CD14-positive monocyte (primary cell): Measurements from ENCODE around the gene SORBS1. TPM values are rescaled to one million over a fixed set of nuclear protein-coding genes. Genes with fewer than 3 reads are reported as not detected.

Experiments
- DNase-seq, 3 donors: peaks; one replicate each; pipeline ENCODE4 v3.0.0-alpha.2; 2011 to 2022
- H2AFZ ChIP-seq: 2 replicates; pipeline ENCODE4 v1.6.0; 2012; ENCODE audit warnings: mild to moderate bottlenecking, low read depth, low read length, inconsistent platforms; ENCODE audit not compliant: insufficient read depth, poor library complexity, severe bottlenecking
- H3K27ac ChIP-seq, 2 donors: 1 replicate in 1 of 2; 2 replicates in 1 of 2; pipeline ENCODE4 v1.5.1; 2012 to 2013; ENCODE audit warnings: low read length in 2 of 2, control low read depth in 1 of 2, inconsistent platforms in 1 of 2, low read depth in 1 of 2, mild to moderate bottlenecking in 1 of 2
- H3K27me3 ChIP-seq, 2 donors: one replicate each; pipeline versions ENCODE4 v1.6.0 to v1.6.1; 2011 to 2013; ENCODE audit warnings: low read length in 2 of 2; ENCODE audit not compliant: control insufficient read depth in 2 of 2, insufficient read depth in 2 of 2
- H3K36me3 ChIP-seq, 2 donors: replicated peaks in 1 of 2; 1 replicate in 1 of 2; 2 replicates in 1 of 2; pipeline versions ENCODE4 v1.5.1 to v1.6.1; 2012 to 2013; ENCODE audit warnings: low read length in 2 of 2, control low read depth in 1 of 2, inconsistent platforms in 1 of 2, mild to moderate bottlenecking in 1 of 2; ENCODE audit not compliant: insufficient read depth in 2 of 2, control insufficient read depth in 1 of 2
- H3K4me1 ChIP-seq, 2 donors: 1 replicate in 1 of 2; 2 replicates in 1 of 2; pipeline versions ENCODE4 v1.5.1 to v1.6.1; 2012 to 2013; ENCODE audit warnings: low read length in 2 of 2, control low read depth in 1 of 2, inconsistent platforms in 1 of 2, mild to moderate bottlenecking in 1 of 2, moderate library complexity in 1 of 2; ENCODE audit not compliant: insufficient read depth in 2 of 2, control insufficient read depth in 1 of 2
- H3K4me2 ChIP-seq: replicated peaks from 2 replicates; pipeline ENCODE3; 2012; ENCODE audit warnings: low read length, moderate library complexity, mild to moderate bottlenecking; ENCODE audit not compliant: poor library complexity, severe bottlenecking; ENCODE audit errors: extremely low read depth
- H3K4me3 ChIP-seq, 3 experiments: fragments of 200-600 bp in 1 of 3; sonication (generic) in 1 of 3; replicated peaks in 1 of 3; 1 replicate in 2 of 3; 2 replicates in 1 of 3; pipeline ENCODE4 v1.5.1; 2011 to 2013; ENCODE audit warnings: low read length in 3 of 3, mild to moderate bottlenecking in 3 of 3, control low read depth in 2 of 3, low read depth in 2 of 3, inconsistent platforms in 1 of 3, moderate library complexity in 1 of 3
- H3K79me2 ChIP-seq: 2 replicates; pipeline ENCODE4 v1.6.0; 2012; ENCODE audit warnings: mild to moderate bottlenecking, control low read depth, inconsistent platforms, low read length, moderate library complexity; ENCODE audit not compliant: insufficient read depth
- H3K9ac ChIP-seq: 2 replicates; pipeline ENCODE4 v1.6.0; 2017; ENCODE audit warnings: low read length, mild to moderate bottlenecking; ENCODE audit not compliant: insufficient read depth, poor library complexity, severe bottlenecking
- H3K9me3 ChIP-seq, 2 donors: replicated peaks in 1 of 2; 1 replicate in 1 of 2; 2 replicates in 1 of 2; pipeline versions ENCODE4 v1.5.1 to v1.6.1; 2012 to 2013; ENCODE audit warnings: low read length in 2 of 2, control low read depth in 1 of 2; ENCODE audit not compliant: control insufficient read depth in 1 of 2, insufficient read depth in 1 of 2
- H4K20me1 ChIP-seq: 2 replicates; pipeline ENCODE4 v1.6.0; 2012; ENCODE audit warnings: mild to moderate bottlenecking, low read length, control low read depth, moderate library complexity; ENCODE audit not compliant: insufficient read depth
- H3K27ac Mint-ChIP-seq, 7 donors: one replicate each; pipeline ENCODE4 v1.8.0; 2020; ENCODE audit warnings: mild to moderate bottlenecking in 7 of 7, mixed read lengths in 7 of 7, moderate library complexity in 6 of 7, inconsistent platforms in 2 of 7
- H3K27me3 Mint-ChIP-seq, 3 donors: one replicate each; pipeline ENCODE4 v1.8.0; 2021 to 2022; ENCODE audit warnings: low read depth in 3 of 3, mild to moderate bottlenecking in 3 of 3, mixed read lengths in 3 of 3, moderate library complexity in 3 of 3, inconsistent platforms in 1 of 3
- H3K36me3 Mint-ChIP-seq, 2 donors: one replicate each; pipeline ENCODE4 v1.8.0; 2020; ENCODE audit warnings: mixed read lengths in 2 of 2, inconsistent platforms in 1 of 2, mild to moderate bottlenecking in 1 of 2
- H3K4me1 Mint-ChIP-seq: one replicate; pipeline ENCODE4 v1.8.0; 2020; ENCODE audit warnings: mild to moderate bottlenecking, mixed read lengths
- H3K4me3 Mint-ChIP-seq, 2 donors: one replicate each; pipeline ENCODE4 v1.8.0; 2020; ENCODE audit warnings: mild to moderate bottlenecking in 2 of 2, mixed read lengths in 2 of 2, moderate library complexity in 1 of 2
- H3K9me3 Mint-ChIP-seq, 7 donors: one replicate each; pipeline ENCODE4 v1.8.0; 2020 to 2022; ENCODE audit warnings: mixed read lengths in 7 of 7, mild to moderate bottlenecking in 6 of 7, moderate library complexity in 6 of 7, inconsistent platforms in 2 of 7
- CTCF ChIP-seq: fragments of 200-600 bp; IDR thresholded peaks from one replicate; pipeline ENCODE4 v1.8.0; 2022; ENCODE audit warnings: antibody characterized with exemption, mild to moderate bottlenecking
- WGBS: methylation state at CpG from one replicate; pipeline ENCODE4 v1.1.5; 2013; ENCODE audit warnings: missing lambda C conversion rate; ENCODE audit not compliant: insufficient coverage; 5-methylcytosine and 5-hydroxymethylcytosine counted together
- intact Hi-C, 2 donors: fragments of 100-400 bp; cut with micrococcal nuclease; formaldehyde crosslinking; loops; one replicate each; pipeline versions ENCODE4 v1.15.0 to v1.15.1; 2023
- polyA plus RNA-seq, 3 donors: library from polyadenylated mRNA; depleted of rRNA in 1 of 3; unstranded in 2 of 3; stranded (reverse) in 1 of 3; fragments of 300-500 nt in 2 of 3; fragments of >200 nt in 1 of 3; fragmentation: Illumina TruSeq in 2 of 3; gene quantifications; 1 replicate in 2 of 3; 2 replicates in 1 of 3; pipeline ENCODE4 v1.2.3, GENCODE V29; 2012 to 2021

SORBS1 gene
- polyA plus RNA-seq, 3 donors: 0.08 to 0.15 TPM; not detected in 1

- DNase-seq: no peak
- Histone ChIP-seq H3K4me2 (no peak overlapping the region), H3K9me3 (no peaks in the 10 kb centered on the region), H3K4me3 (no peak overlapping the region), H3K9ac (no peak overlapping the region), H4K20me1 (no peaks in the 10 kb centered on the region), H2AFZ (no peak overlapping the region), H3K36me3 (no peaks in the 10 kb centered on the region), H3K79me2 (no peaks in the 10 kb centered on the region), H3K27ac (no peak overlapping the region), H3K4me1 (no peaks in the 10 kb centered on the region), H3K27me3 (no peaks in the 10 kb centered on the region)
- 89% methylated on average over 3 of the region's 10 CpGs for WGBS
- Mint-ChIP-seq H3K27me3 (peaks cover 0 to 2% (median 2%) of the 10 kb centered on the region in 3 donors), H3K9me3 (no peaks in the 10 kb centered on the region), H3K4me1 (no peaks in the 10 kb centered on the region), H3K4me3 (no peak overlapping the region), H3K36me3 (no peaks in the 10 kb centered on the region), H3K27ac (peak overlapping the region in 1 of 7 donors; percentile 3)
- no peak for TF ChIP-seq CTCF
- intact Hi-C loops: no loop called here
These were observed 223.6 kb downstream of the SORBS1 start for GRCh38 chr10:95337423-95338160.

GRCh38 chr10:95336702-95337101 is 224.5 kb downstream of the SORBS1 start:
- no peaks in the 10 kb centered on the region for H3K79me2 ChIP-seq
- TF ChIP-seq CTCF: no peak
- no peaks in the 10 kb centered on the region for H3K36me3 Mint-ChIP-seq

More at GRCh38 chr10:95336702-95337101, 224.5 kb downstream of the SORBS1 start:
- Mint-ChIP-seq H3K27me3 (peaks cover 0 to 3% (median 2%) of the 10 kb centered on the region in 3 donors), H3K4me3 (no peak overlapping the region), H3K27ac (peak overlapping the region in 1 of 7 donors; percentile 71), H3K4me1 (no peaks in the 10 kb centered on the region), H3K9me3 (no peaks in the 10 kb centered on the region)
- Histone ChIP-seq H3K27me3 (no peaks in the 10 kb centered on the region), H3K4me1 (no peaks in the 10 kb centered on the region), H3K4me2 (no peak overlapping the region), H3K4me3 (no peak overlapping the region), H3K9ac (no peak overlapping the region), H3K27ac (no peak overlapping the region), H4K20me1 (no peaks in the 10 kb centered on the region), H3K36me3 (no peaks in the 10 kb centered on the region), H3K9me3 (no peaks in the 10 kb centered on the region), H2AFZ (no peak overlapping the region)
- intact Hi-C loops: no loop called here
- WGBS: 95% methylated on average over 6 of the region's 9 CpGs
- no peak for DNase-seq
